Left ventricle myocardium superior (tissue), 1 donor: ENCODE results near the gene CACNB4. TPM values are rescaled to one million over a fixed set of nuclear protein-coding genes. Genes with fewer than 3 reads are reported as not detected.
"Not testable (repeated sequence)": the region's sequence is repeated elsewhere in the genome, so short reads cannot be mapped to it uniquely, and the experiment has no call there.

Experiments
- ATAC-seq: fragments of 200-7000 bp; cut with Tn5 transposase; one replicate; pipeline ENCODE4 v1.9.1; 2020; ENCODE audit warnings: mild to moderate bottlenecking, moderate library complexity
- DNase-seq: peaks from one replicate; pipeline ENCODE4 v3.0.0-alpha.2; 2020
- intact Hi-C: fragments of 100-400 bp; cut with micrococcal nuclease; formaldehyde crosslinking; loops from one replicate; pipeline ENCODE4 v1.11.0; 2022
- total RNA-seq: library from RNA; stranded (reverse); fragmentation: NEBNext Ultra II Directional; extraction: Animal tissue kit (Norgen Biotek cat#: 25700); gene quantifications from one replicate; pipeline ENCODE4 v1.2.1, GENCODE V29; 2021
- donor health status: DM: no; HTN: yes; CAD: no; lungs with severe emphysema.

Gene CACNB4
- total RNA-seq, 1 donor from 2014 or later, result 0.32 TPM

DNA sequence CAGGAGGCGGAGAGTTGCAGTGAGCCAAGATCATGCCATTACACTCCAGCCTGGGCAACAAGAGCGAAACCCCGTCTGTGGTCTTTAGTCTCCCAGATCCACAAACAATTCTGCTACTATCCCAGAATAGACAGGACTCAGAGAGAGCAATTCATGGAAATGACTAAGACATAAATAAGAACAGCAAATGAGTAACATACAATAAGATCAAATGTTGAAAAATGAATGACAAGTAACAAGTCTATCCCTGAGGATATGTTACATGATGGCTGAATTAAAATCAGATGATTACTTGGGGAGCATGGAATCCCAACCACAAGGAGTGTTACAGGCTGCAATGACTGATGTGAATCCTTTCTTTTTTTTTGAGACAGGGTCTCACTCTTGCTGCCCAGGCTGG, 280.9 kb downstream of the CACNB4 start:
- ATAC-seq (no peak), DNase-seq (no peak)
- intact Hi-C loops, result no loop called here

DNA sequence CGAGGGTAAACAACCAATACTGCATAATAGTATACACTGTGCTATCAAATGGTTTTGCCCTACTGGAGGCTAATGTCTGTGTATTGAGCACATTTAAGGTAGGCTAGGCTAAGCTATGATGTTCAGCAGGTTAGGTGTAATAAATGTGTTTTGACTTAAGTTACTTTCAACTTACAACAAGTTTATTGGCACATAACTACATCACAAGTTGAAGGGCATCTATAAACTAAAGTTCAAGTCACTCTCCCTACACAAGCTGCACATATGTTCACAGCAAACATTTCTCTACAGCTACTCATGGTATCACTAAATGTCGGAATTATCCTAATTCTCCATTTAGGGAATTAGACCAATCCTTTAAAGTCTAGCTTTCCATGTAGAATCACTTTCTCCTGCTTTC, 282.0 kb downstream of the CACNB4 start:
- intact Hi-C loops, result no loop called here
- no peak for DNase-seq
- no peak for ATAC-seq

DNA sequence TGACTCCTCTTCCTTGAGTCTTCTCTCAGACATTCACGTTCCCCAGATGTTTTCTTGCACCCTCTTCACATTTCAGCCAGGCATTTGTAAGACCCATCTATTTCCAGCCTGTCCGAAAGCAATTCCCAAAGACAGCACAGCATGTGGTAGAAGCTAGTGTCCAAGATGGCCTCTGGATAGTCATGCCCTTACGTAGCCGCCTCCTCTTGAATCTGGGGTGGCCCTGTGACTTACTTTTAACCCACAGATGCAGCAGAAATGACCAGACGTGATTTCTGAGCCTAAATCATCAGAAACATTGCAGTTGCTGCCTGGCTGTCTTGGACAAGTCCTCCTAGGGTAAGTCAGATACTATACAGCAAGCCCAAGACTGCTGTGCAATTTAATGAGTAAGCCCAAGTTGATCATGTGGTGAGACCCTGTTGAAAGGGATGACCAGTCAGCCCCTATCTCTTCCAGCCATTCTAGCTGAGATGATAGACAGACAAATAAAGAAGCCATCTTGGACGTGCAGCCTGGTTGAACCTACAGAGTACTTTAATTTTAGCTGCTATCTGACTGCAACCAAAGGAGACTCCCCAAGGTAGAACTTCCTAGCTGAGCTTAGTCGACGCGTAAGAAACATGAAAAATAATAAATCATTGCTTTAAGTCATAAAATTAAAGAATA, 282.9 kb downstream of the CACNB4 start:
- no peak for DNase-seq
- intact Hi-C loops, result no loop called here
- no peak for ATAC-seq

DNA sequence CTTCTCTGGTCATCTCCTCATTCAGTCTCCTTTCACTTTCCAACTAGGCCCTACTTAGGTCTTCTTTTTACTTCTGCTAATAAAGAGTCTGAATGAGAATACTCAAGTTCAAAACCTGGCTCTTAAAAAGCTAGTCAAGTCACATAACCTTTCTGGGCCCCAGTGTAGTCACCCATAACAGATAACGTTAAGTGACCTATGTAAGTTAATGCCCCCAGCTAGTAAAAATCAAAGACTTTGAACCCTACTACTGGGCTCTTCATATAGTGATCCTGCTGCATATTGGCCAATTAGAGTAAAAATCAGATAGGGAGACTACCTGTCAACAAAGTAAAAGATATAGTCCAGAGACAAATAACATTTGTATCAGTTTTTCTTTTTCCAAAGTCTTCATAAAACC, 288.4 kb downstream of the CACNB4 start:
- DNase-seq (no peak), ATAC-seq (no peak)
- intact Hi-C loops, result no loop called here

DNA sequence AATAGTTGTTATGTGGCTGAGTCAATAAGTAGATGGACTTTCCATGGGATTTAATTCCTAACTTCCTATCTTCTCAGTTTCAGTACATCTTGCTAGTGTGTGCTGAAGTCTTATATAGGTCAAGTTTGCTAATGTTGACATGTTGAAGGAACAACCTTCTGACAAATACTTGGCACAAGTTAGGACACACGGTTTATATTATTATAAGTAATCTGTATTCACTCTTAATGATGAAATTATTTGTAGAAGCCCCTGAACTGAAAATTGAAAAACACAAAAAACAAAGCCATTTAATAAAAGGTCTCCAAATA, 289.8 kb downstream of the CACNB4 start:
- DNase-seq (no peak), ATAC-seq (no peak)
- intact Hi-C loops, result no loop called here

DNA sequence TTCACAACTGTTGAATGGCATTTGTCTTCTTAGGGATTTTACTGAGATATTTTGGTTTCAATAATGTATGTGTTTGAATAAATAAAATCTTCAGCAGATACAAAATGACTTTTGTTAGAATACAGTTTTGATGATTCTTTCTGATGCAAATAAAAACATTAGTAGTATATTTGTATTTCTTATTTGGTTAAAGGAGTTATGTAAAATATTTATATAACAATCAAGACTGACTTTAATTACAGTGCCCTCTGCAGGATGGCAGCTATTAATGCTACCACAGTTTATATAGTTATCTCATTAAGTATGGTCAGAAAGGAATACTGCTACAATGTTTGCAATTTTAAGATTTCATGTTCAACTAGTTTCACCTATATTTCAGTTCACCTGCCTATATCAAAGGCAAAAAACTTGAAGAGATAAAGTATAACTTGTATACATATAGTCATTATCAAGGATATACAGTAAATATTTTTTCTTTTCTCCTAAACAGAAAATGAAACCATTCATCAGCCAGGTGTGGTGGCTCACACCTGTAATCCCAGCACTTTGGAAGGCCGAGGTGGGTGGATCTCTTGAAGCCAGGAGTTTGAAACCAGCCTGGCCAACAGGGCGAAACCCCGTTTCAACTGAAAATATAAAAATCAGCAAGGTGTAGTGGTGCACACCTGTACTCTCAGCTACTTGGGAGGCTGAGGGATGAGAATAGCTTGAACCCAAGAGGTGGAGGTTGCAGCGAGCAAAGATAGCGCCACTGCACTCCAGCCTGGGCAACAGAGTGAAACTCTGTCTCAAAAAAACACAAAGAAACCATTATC, 290.4 kb downstream of the CACNB4 start:
- DNase-seq (no peak), ATAC-seq (no peak)
- intact Hi-C loops, result no loop called here

DNA sequence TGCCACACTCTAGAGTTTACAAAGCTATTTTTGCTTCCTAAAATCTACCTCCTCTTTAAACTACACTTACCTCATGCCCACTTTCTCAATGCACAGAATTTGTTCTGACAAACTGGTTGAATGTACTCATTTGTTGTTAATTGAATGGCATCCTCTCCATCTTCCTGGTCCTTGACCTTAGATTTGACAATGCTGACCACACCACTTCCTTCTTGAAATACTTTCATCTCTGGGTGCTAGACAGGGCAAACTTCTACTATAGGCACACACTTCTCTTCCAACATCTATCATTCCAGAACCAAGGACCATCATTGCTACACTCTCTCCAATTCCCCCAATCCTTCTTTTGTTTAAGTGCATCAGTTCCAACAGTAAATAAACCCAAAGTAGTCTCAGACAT, 292.9 kb downstream of the CACNB4 start:
- no peak for DNase-seq
- intact Hi-C loops, result no loop called here
- ATAC-seq, result no peak

DNA sequence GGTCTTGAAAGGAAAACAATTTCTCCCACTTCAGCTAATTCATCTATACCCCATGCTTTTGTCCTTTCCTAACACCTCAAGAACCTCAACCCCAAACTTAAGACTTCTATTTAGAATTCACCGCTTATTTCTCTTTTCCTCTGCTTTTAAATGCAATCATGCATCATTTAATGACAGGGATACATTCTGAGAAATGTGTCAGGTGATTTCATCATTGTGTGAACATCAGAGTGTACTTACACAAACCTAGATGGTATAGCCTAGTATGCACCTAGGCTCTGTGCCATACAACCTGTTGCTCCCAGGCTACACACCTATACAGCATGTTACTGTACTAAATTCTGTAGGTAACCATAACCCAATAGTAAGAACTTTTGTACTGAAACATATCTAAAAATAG, 293.5 kb downstream of the CACNB4 start:
- intact Hi-C loops, result no loop called here
- DNase-seq (no peak), ATAC-seq (no peak)

DNA sequence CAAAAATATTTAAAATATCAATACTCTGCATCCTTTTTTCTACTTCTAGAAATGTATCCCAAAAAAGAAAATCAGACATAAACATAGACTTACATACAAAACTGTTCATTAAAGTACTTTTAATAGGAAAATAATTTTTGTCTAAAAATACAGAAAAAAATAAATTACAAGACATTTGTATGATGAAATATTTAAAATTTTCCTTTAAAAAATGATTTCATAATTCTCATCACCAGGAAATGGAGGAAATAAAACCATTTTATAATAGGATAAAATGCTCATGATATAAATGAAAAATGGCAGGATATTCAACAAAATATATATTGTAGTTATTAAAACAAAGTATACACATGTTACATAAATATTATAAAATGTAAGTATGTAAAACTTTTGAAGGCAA, 295.0 kb downstream of the CACNB4 start:
- no peak for DNase-seq
- ATAC-seq, result no peak
- intact Hi-C loops, result no loop called here

DNA sequence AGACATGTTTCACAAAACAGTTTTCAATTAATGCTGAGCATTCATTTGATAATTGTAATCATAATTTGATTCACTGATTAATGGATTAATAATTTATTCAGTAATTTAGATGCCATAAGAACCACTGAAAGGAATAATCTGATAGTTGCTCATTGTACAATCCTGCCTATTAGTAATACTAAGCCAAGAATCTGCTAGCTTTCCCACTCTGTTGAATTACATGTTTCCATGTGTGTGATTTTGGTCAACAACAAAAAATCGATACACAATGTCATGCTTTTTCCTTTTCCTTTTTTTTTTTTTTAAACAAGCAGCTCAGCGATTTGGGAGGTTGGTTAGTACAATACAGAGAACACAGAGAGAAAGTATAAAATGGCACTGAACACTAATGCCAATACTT, 296.5 kb downstream of the CACNB4 start:
- intact Hi-C loops, result no loop called here
- DNase-seq (no peak), ATAC-seq (no peak)

DNA sequence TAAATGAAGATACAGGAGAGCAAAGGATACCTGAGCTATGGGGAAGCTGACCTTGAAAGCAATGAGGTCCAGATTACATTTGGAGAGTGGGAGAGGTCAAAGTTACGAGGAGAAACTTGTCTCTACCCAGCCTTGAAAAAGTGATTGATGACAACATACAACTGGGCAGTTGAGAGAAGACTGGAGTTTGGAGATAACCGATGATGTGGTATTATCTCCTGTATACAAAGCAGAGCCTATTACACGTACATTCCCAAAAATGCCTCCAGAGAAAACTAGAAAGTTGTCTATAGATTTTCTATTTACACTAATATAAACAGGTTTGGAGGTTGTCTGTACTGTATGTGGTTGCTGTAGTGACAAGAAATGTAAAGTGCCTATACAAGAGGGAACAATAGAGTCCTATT, 299.0 kb downstream of the CACNB4 start:
- intact Hi-C loops, result no loop called here
- DNase-seq, result no peak
- ATAC-seq, result no peak

DNA sequence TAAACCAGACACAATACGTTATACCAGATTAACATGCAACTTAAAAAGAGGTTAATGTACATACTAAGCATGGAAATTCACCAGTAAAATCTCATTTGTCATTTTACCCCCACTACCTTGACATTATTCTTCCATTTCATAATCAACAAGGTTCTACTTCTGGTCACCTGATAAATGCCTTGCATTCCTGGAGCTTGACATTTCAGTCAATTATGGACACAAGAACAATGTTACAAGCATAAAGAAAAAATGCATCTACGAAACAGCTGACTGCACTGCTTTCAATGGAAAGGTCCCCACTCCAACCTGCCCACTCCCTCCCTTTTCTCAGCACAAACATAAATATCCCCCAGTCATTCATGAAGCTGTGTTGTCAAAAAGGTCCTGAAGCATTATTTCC, 302.1 kb downstream of the CACNB4 start:
- intact Hi-C loops, result no loop called here
- no peak for DNase-seq
- no peak for ATAC-seq

DNA sequence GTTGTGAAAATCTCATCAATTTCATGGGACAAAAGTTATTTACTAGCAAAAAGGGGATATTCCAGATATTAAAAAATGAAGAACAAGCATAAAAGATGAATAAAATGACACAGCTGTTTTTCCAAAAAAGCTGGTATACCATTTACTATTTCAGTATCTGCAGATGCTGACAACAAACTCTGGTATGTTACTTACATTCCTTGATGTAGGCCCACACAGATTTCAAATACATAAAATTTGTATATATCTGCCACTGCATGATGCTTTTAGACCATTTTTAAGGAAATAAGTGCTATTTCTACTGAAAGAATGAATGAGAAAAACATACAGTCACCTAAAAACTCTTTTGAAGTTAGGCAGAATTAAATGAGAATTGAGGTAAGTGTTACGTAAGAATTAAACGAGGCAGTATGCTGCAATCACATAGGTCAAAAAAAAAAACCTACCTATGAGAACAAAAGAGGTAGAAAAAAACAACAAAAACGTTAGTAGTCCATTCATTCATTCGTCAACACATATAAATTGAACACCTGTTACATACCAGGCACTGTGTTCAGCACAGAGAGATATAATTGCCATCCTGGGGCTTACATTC, 303.1 kb downstream of the CACNB4 start:
- no peak for ATAC-seq
- DNase-seq, result no peak
- intact Hi-C loops, result no loop called here

DNA sequence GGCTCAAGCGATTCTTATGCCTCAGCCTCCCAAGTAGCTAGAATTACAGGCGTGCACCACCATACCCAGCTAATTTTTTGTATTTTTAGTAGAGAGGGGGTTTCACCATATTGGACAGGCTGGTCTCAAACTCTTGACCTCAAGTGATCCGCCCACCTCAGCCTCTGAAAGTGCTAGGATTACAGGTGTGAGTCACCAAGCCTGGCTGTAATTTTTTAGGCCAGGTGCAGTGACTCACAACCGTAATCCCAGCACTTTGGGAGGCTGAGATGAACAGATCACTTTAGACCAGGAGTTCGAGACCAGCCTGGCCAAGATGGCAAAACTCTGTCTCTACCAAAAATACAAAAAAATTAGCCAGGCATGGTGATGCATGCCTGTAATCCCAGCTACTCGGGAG, 304.4 kb downstream of the CACNB4 start:
- DNase-seq, ATAC-seq, intact Hi-C loops: not testable (repeated sequence)

DNA sequence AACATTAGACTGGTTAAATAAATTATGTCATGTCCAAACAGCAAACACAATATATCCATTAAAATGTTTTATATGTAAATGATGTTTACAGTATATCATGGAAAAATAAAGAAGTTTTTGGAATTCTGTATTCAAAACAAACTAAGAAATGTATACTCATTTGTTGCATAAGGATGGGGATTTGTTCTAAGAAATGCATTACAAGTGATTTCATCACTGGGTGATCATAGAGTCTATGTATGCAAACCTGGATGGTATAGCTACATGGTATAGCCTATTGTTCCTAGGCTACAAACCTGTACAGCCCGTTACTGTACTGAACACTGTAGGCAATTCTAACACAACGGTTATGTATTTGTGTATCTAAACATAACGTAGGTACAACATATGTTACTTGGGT, 305.7 kb downstream of the CACNB4 start:
- no peak for ATAC-seq
- intact Hi-C loops, result no loop called here
- no peak for DNase-seq

DNA sequence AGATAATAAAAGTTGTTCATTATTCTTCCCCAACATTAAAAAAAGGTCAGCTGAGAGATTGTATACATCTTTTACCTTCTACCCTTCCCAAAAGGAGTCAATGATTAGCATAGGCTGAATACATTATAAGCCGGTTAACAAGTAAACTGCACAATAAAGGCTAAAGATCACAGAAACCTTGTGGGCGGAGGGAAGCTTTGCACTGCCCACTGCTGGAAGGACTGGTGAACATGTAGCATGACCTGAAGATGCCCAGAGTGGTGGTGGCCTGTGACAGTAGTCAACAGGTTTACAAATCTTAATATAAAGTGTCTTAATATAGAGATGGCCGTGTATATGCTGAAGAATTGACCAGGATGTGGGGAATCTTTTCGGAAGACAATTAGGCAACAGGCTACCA, 306.3 kb downstream of the CACNB4 start:
- intact Hi-C loops, result no loop called here
- ATAC-seq (no peak), DNase-seq (no peak)

DNA sequence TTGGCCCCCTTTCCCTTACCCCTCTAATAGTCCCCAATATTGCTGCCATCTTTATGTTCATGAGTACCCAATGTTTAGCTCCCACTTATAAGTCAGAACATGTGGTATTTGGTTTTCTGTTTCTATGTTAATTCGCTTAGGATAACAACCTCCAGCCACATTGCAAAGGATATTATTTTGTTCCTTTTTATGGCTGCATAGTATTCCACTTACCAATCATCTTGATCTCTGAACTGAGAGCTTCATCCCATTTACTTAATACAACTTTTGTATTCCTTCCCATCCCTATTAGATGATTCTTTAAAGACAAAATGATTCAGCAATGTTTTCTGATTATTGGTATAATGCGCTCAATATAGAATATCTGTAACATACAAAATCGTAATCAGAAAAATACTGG, 307.3 kb downstream of the CACNB4 start:
- intact Hi-C loops, result no loop called here
- no peak for ATAC-seq
- no peak for DNase-seq

DNA sequence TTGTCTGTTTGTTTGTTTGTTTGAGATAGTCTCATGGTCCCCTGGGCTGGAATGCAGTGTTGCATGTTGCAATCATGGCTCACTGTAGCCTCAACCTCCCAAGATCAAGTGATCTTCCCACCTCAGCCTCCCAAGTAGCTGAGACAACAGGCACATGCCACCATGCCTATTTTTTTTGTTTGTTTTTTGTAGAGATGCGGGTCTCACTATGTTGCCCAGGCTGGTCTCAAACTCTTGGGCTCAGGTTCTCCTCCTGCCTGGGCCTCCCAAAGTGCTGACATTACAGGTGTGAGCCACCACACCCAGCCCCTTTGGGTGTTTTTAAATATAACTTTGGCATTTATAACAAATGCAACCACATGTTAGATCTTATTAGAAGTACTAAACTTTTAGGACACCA, 308.2 kb downstream of the CACNB4 start:
- ATAC-seq (no peak), DNase-seq (no peak)
- intact Hi-C loops, result no loop called here

DNA sequence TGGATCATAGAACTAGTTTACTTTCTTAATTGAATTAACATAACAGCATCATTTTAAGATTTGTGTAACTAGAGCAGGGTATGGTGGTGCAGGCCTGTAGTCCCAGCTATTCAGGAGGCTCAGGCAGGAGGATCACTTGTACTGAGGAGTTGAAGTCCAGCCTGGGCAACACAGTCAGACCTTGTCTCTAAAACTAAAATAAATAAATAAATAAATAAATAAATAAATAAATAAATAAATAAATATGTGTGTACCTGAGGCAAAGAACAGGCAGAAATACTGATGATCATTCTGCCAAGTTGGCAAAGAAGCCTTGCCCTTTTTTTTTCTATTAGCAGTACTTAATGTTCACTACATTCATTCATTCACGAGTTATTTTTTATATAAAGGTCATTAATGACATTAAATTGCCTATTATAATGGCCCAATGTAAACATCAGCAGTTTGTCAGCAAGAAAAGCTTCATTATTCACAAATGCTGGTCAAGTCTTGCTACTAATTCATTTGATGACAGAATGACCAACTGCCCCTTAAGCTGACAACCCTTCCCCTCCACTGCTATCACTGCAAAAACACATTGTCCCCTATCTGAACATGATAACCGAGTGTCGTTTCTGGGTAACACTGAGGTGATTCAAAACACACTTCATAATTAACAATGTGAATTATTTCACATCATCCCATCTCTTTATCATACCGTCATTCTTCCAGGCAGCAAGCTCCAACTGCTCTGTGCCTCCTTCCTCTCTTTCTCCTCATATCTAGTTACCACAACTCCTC, 309.6 kb downstream of the CACNB4 start:
- ATAC-seq, result no peak
- intact Hi-C loops, result no loop called here
- no peak for DNase-seq

DNA sequence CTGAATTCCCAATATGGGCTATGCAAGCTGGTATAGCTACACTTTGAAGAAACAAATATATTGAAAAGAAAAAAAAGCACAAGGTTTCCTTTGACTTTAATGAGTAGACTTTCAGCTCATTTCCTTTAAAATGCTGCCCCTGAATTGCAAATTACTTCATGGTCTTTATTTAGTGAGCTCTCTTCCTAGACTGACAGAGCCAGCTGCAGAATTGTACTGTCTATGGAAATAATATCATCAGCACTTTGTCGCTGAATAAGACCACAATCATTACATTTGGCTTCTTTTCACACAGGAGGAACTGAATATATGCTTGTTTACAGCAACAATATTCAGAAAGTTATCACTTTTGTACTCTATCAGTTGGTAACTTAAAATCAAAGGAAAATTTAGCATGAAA, 312.4 kb downstream of the CACNB4 start:
- DNase-seq, result no peak
- no peak for ATAC-seq
- intact Hi-C loops, result no loop called here
